Dermis blood vessel endothelial cell (primary cell): ENCODE results near the gene CLEC2D. TPM values are rescaled to one million over a fixed set of nuclear protein-coding genes. Genes with fewer than 3 reads are reported as not detected.
"Not testable (repeated sequence)": the region's sequence is repeated elsewhere in the genome, so short reads cannot be mapped to it uniquely, and the experiment has no call there.

Experiments used
- DNase-seq: peaks from one replicate; pipeline ENCODE4 v3.0.0; 2010
- total RNA-seq: library from RNA; depleted of rRNA; stranded (reverse); fragments of >200 nt; gene quantifications from 2 replicates; pipeline ENCODE4 v1.2.3, GENCODE V29; 2014

CLEC2D gene
- total RNA-seq, 1 donor from 2014 or later, result 2.4 TPM

DNA sequence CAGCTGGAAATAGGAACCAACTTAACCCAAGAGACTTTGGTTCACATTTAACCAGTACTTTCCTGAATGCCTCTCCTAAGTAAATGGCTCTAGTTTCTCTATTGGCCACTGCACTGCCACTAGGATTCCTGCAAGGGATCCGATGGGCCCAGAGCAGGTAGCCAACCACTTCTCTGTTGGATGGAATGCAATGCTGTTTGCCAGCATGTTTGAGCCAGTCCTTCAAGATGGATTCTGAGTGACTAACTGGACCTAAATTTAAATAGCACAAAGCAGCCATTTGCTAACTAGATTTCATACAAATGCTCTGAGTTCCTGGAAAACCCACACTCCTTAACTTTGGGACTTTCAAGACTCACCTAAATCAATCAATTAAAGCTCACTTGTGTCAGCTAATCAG, 9.5 kb upstream of the CLEC2D start:
- DNase-seq, result no peak

DNA sequence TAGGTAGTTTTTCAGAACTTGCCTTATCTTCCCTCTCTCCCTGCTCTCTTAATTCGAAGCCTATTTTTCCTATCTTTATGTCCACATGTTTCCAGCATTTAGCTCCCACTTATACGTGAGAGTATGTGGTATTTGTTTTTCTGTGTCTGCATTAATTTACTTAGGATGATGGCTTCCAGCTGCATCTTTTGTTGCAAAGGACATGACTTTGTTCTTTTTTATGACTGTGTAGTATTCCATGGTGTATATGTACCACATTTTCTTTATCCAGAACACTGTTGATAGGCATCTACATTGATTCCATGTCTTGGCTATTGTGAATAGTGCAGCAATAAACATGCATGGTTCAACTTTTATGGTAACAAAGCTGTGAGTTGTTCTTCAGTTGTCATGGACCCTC, 7.8 kb upstream of the CLEC2D start:
- no peak for DNase-seq

- no peak for DNase-seq
Measured at GRCh38 chr12:9662488-9662887, 7.0 kb upstream of the CLEC2D start.

GRCh38 chr12:9667403-9668160, 1.9 kb upstream of the CLEC2D start:
- DNase-seq, result no peak

DNA sequence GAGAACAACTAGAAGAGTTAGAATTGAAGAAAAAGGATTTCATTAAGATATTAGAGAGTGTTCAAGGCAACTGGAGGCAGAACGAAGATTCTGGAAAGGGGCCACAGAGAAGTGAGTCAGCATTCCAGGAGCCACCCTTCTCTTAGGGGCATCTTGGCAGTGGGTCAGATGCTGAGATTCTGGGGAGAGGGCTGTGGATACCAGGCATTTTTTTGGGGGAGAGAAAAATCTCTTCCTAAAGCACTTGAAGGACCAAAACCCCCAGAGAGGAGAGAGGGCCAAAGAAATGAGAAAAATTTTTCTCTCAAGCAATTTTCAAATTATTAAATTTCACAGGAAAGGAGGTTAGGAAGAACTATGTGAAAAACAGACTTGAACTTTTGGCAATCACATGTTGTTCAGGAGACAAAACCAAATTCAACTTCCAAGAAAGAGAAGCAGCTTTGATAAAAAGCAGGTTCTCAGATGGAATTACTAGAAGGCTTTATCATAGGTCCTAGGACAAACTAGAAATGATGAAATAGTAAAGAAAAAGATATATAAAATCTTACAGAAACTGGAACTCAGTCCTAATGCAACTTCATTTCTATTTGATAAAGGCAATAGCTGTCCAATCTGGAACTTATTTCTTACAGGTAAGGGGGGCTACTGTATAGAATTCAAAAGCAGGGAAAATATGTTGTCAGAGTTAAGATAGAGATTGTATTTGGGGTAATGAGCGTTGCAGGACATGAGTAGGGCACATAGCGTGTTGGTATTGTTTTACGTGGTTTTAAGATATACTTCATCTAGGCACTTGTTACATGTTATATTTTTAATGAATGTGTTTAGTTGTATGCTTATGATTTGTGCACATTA, 1.1 kb upstream of the CLEC2D start:
- DNase-seq, result peak; percentile 6

DNA sequence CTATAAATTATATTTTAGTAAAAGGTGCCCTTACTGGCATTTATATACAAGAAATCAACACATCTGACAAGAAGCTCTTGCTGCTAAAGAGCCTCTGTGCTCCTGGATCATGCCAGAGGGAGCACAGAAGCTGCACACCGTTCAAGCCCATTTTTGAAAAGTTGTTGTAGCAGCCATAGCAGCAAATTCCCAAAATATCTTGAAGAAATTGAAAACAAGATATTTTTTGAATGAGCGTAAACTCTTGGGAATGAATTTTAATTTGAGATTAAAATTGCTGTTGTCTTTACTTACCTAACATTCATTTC, 540 bp upstream of the CLEC2D start:
- no peak for DNase-seq

DNA sequence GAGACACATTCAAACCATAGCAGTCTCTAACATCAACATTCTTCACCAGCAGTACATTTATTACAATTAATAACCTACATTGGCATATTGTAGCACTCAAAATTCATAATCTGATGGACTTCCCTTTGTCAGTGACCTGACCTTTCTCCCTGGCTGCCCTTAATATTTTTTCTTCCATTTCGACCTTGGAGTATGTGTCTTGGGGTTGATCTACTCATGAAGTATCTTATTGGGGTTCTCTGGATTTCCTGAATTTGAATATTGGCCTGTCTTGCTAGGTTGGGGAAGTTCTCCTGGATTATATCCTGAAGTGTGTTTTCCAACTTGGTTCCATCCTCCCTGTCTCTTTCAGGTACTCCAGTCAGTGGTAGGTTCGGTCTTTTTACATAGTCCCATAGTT, 2.8 kb downstream of the CLEC2D start:
- DNase-seq, result not testable (repeated sequence)

GRCh38 chr12:9673404-9674225, 4.1 kb downstream of the CLEC2D start:
- peak; percentile 92 for DNase-seq

DNA sequence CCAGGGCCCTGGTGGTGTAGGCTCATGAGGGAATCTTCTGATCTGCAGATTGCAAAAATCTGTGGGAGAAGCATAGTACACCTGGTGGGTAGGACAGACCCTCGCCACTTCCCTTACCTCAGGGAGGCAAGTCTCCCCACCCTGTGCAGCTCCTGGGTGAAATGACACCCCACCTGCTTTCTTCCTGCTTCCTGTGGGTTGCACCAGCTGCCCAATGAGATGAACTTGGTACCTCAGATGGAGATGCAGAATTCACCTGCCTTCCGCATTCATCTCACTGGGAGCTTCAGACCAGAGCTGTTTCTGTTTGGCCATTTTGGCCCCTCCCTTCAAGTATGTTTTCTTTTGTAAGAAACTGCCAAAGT, 4.7 kb downstream of the CLEC2D start:
- no peak for DNase-seq

DNA sequence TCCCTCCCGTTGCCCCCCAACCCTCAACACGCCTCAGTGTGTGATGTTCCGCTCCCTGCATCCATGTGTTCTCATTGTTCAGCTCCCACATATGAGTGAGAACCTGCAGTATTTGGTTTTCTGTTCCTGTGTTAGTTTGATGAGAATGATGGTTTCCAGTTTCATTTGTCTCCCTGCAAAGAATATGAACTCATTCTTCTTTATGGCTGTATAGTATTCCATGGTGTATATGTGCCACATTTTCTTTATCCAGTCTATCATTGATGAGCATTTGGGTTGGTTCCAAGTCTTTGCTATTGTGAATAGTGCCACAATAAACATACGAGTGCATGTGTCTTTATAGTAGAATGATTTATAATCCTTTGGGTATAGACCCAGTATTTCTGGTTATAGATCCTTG, 13.0 kb downstream of the CLEC2D start:
- DNase-seq, result not testable (repeated sequence)

- DNase-seq, result not testable (repeated sequence)
Measured at GRCh38 chr12:9682949-9683348, 13.4 kb downstream of the CLEC2D start.

GRCh38 chr12:9685366-9685765, 15.9 kb downstream of the CLEC2D start:
- not testable (repeated sequence) for DNase-seq

GRCh38 chr12:9685915-9686314, 16.4 kb downstream of the CLEC2D start:
- DNase-seq, result no peak

GRCh38 chr12:9687228-9687627, 17.7 kb downstream of the CLEC2D start:
- no peak for DNase-seq

DNA sequence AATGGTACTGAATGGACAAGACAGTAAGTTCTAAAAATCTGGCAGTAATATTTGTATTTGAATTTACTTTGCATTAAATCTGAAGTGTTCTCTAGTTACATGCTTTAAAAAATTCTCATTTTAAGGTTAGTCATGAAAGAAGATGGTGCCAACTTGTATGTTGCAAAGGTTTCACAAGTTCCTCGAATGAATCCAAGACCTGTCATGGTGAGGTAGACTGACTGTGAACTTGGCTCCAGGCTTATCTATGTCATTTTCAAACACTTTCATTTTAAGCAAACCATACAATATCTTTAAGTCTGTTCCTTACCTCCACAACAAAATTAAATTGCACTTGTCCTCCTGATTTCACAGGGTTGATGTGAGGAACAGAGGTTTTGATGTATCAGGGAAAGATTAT, 23.4 kb downstream of the CLEC2D start:
- DNase-seq, result no peak

DNA sequence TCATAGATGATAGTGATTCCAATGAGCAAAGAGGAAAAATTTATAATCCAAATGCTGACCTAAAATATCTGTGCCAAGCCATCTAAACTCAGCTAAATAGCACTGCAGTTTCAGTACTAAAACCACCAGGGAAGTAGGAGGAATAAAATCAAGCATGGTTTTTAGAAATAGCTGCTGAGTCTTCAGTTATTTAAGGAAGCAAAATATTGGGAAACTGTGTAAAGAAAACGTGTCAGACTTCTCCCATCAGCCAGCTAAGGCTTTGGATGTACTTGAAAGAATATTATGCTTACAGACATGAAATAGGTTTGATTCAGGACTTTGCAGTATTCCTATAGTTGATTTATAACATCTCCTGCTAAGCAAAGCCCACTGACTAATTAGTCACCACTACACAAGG, 24.7 kb downstream of the CLEC2D start:
- no peak for DNase-seq

- peak; percentile 3 for DNase-seq
Measured at GRCh38 chr12:9695150-9695549, 25.6 kb downstream of the CLEC2D start.

DNA sequence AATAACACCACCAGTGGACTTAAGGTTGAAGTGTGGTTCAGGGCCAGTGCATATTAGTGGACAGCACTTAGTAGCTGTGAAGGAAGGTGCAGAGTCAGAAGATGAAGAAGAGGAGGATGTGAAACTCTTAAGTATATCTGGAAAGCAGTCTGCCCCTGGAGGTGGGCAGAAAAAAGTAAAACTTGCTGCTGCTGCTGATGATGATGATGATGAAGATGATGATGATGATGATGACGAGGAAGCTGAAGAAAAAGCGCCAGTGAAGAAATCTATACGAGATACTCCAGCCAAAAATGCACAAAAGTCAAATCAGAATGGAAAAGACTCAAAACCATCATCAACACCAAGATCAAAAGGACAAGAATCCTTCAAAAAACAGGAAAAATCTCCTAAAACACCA, 26.1 kb downstream of the CLEC2D start:
- not testable (repeated sequence) for DNase-seq

DNA sequence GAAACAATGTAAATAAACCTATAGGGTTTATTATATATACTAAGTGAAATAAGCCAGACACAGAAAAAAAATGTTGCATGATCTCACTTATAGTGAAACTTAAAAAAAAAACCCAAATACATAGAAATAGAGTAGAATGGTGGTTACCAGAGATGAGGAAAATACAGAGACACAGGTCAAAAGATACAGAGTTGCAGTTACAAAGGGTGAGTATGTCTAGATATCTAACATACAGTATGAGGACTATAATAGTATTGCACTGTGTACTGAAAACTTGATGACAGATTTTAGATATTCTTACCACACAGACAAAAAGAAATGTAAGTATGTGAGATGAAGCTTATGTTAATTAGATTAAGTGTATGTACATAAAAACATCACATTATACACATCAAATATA, 28.1 kb downstream of the CLEC2D start:
- no peak for DNase-seq

GRCh38 chr12:9698681-9699080, 29.2 kb downstream of the CLEC2D start:
- DNase-seq, result no peak

DNA sequence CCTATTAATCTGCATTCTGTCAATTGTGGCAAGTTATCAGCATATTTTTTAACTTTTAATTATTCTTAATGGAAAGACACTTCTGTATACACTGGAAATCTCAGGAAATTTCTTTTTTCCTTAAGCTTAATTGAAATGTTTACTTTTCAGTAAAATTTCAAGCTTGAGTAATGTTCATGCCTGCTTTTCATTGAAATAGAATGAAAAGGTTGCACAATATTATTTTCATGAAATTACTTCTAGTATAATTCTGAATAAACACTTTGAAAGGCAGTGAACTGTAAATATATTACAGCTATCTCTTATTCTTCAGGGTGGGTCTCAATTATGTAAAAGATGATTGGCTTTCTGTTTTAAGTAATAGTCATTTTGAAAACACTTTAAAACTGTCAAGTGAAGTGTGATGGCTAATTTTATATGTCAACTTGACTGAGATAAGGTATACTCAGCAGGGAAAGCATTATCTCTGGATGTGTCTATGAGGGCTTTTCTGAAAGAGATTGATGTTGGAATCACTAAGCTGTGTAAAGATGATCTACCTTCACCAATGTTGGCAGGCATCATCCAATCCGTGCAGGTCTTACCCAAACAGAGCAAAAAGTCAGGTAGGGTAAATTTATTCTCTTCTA, 29.9 kb downstream of the CLEC2D start:
- DNase-seq, result no peak

- peak; percentile 88 for DNase-seq
Measured at GRCh38 chr12:9699898-9700605, 30.5 kb downstream of the CLEC2D start.
